ENCODE data around the gene B3GNT5. TPM values are rescaled to one million over a fixed set of nuclear protein-coding genes. Genes with fewer than 3 reads are reported as not detected.

Gene B3GNT5
- total RNA-seq, 4 donors from 2014 or later: 3.6 to 23.1 (median 9.3) TPM

DNA sequence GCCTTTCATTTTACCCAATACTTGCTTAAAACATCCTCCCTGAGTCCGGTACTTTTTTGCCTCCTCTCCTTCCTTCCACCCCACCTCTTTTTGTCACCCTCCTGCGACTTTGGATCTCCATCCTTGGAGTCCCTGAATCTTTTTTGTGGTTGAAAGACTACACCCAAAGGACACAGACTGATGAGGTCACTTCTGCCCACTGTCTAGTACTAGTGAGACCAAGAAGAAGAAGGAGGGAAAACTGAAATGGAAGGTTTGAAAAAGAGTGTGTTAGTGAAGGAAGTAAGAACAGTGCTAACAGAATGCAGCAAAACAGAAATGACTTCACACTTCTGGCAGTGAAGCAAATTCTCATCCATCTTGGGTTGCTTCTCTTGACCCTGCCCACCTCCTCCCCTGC, 6.6 kb downstream of the B3GNT5 start:
- no peaks in the 10 kb centered on the region for H3K27me3 ChIP-seq
- DNase-seq: no peak
- intact Hi-C loops (cut with DNase I; ENCODE audit: low total_unique reads): no loop called here
- H3K36me3 ChIP-seq: no peaks in the 10 kb centered on the region
- H3K4me3 ChIP-seq: no peak overlapping the region
- H3K4me1 ChIP-seq: no peaks in the 10 kb centered on the region
- H3K27ac ChIP-seq: no peak overlapping the region
- TF ChIP-seq, protein P1, sequence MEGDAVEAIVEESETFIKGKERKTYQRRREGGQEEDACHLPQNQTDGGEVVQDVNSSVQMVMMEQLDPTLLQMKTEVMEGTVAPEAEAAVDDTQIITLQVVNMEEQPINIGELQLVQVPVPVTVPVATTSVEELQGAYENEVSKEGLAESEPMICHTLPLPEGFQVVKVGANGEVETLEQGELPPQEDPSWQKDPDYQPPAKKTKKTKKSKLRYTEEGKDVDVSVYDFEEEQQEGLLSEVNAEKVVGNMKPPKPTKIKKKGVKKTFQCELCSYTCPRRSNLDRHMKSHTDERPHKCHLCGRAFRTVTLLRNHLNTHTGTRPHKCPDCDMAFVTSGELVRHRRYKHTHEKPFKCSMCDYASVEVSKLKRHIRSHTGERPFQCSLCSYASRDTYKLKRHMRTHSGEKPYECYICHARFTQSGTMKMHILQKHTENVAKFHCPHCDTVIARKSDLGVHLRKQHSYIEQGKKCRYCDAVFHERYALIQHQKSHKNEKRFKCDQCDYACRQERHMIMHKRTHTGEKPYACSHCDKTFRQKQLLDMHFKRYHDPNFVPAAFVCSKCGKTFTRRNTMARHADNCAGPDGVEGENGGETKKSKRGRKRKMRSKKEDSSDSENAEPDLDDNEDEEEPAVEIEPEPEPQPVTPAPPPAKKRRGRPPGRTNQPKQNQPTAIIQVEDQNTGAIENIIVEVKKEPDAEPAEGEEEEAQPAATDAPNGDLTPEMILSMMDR (IDR thresholded peaks at IDR 0.05): no peak
- no peak for TF ChIP-seq POLR2A (IDR thresholded peaks at IDR 0.05)
- no peaks in the 10 kb centered on the region for H3K9me3 ChIP-seq

DNA sequence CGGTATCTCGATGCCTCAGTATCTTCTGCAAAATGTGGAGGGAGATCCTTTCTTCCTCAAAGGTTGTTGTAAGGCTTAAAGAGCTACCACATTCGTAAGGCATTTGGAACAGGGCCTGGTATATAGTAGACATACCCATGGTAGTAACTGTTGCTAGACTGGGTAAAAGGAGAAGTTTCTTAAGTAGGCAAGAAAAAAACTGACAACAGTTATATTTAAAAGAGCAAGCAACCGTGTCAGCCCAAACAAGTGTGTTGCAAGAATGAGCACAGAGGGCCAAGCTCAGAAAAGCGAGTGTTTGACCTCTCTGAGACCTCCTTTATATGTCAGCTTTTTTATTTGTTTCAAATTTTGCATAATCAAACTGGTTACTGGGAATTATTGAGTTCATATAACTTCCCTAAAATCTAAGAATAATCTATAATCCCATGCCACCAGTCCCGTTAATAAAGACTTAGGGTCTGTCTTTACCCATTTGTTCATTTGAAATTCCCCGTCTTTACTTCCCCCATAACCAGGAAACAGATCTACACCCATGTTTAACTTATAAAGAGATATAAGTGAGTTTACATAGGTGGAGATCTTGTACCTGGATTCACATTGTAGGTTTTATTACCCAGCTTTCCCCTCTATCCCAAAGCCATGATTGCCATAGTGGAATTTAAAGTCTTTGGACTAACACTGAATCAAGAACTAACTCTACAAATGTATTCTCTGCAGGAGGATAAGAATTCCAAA, 7.3 kb downstream of the B3GNT5 start:
- no peaks in the 10 kb centered on the region for H3K4me1 ChIP-seq
- H3K4me3 ChIP-seq: no peak overlapping the region
- no peaks in the 10 kb centered on the region for H3K27me3 ChIP-seq
- no peak overlapping the region for H3K27ac ChIP-seq
- no peaks in the 10 kb centered on the region for H3K9me3 ChIP-seq
- DNase-seq: no peak
- no peaks in the 10 kb centered on the region for H3K36me3 ChIP-seq
- TF ChIP-seq, protein P1 (IDR thresholded peaks at IDR 0.05): no peak
- TF ChIP-seq POLR2A (IDR thresholded peaks at IDR 0.05): no peak
- intact Hi-C loops (cut with DNase I; ENCODE audit: low total_unique reads): no loop called here

DNA sequence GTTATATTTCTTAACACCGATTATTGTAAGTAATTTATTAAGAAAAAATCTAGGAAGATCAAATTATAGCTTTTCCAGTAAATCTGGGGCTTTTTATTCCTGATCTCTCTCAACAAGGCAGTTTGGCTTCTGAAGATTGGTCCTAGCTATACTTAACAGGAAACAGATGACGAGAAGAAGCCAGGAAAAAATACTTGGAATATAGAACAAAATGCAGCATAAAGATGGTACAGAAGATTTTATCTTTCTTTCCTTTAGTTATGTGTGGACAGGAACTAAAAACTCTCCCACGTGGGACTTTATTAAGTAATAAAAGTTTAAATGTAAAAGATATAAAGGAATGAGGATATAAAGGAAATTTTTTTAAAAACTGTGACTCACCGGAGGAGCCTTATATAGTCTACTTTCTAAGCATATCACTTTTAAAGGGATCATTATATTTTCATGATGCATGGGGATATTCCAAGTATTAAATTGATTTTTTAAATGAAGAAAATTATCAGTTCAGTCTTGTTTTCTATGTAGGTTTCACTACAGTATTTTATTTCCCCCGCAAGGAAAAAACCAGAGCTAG, 8.2 kb downstream of the B3GNT5 start:
- Histone ChIP-seq H3K4me3 (no peak overlapping the region), H3K9me3 (no peaks in the 10 kb centered on the region), H3K4me1 (no peaks in the 10 kb centered on the region), H3K27me3 (no peaks in the 10 kb centered on the region), H3K27ac (no peak overlapping the region), H3K36me3 (no peaks in the 10 kb centered on the region)
- TF ChIP-seq, protein P1 (IDR thresholded peaks at IDR 0.05): no peak
- TF ChIP-seq POLR2A (IDR thresholded peaks at IDR 0.05): no peak
- intact Hi-C loops (cut with DNase I; ENCODE audit: low total_unique reads): no loop called here
- DNase-seq: no peak

DNA sequence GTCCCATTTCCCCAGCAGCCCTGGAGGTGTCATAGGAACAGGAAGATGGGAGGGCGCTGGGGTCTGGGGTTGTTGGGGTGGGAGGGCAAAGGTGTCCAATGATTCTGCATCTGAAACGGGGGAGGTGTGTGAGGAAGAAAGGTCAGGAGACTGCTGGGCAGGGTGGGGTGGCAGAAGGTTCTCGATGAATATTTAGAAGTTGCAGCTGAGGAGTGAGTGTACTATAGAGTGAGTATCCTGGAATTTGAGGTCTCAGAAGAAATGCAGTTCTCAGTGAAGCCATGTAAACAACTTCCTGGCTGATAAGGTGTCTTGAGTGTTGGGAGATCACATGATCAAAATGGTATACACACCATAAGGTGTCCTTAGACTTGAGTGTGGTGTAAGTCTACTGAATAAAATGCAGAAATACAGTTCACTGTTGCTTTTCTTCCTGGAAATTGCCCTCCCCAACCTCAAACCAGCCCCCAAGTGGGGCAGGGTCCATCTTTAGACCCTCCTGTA, 9.9 kb downstream of the B3GNT5 start:
- Histone ChIP-seq H3K27ac (no peak overlapping the region), H3K36me3 (no peaks in the 10 kb centered on the region), H3K4me1 (no peaks in the 10 kb centered on the region), H3K9me3 (no peaks in the 10 kb centered on the region), H3K4me3 (no peak overlapping the region), H3K27me3 (no peaks in the 10 kb centered on the region)
- TF ChIP-seq, protein P1 (IDR thresholded peaks at IDR 0.05): no peak
- no peak for DNase-seq
- intact Hi-C loops (cut with DNase I; ENCODE audit: low total_unique reads): no loop called here

DNA sequence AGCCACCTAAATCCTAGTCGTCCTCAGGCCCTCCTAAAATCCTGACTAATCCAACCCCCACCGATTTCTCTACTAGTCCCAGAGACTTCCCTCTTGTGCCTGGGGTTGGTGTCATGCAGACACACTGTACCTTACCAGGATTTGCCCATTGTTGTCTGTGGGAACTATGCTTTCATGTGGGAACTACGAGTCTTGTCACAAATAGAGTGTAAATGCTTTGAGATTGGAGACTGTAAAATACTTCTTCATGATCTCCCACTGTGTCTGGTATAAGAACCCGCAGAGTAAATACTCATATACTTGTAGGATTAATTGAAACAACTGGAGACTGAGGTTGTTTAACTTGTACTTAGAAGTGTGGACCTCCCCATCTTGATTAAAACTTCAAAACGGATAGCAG, 11.2 kb downstream of the B3GNT5 start:
- no peaks in the 10 kb centered on the region for H3K9me3 ChIP-seq
- H3K4me1 ChIP-seq: no peaks in the 10 kb centered on the region
- no peaks in the 10 kb centered on the region for H3K27me3 ChIP-seq
- intact Hi-C loops (cut with DNase I; ENCODE audit: low total_unique reads): no loop called here
- no peaks in the 10 kb centered on the region for H3K36me3 ChIP-seq
- no peak overlapping the region for H3K4me3 ChIP-seq
- peak overlapping the region; percentile 61 to 77 for H3K27ac ChIP-seq
- TF ChIP-seq, protein P1 (IDR thresholded peaks at IDR 0.05): no peak
- no peak for TF ChIP-seq POLR2A (IDR thresholded peaks at IDR 0.05)
- no peak for DNase-seq

All from uterus (tissue), 4 donors.